Heart left ventricle (tissue), 16 donors: Measurements from ENCODE around the gene DDX39B. TPM values are rescaled to one million over a fixed set of nuclear protein-coding genes. Genes with fewer than 3 reads are reported as not detected.
"Not testable (repeated sequence)": the region's sequence is repeated elsewhere in the genome, so short reads cannot be mapped to it uniquely, and the experiment has no call there.

Source experiments
- ATAC-seq, 4 donors: fragments of 200-7000 bp; cut with Tn5 transposase; one replicate each; pipeline ENCODE4 v1.9.1; 2020 to 2022; ENCODE audit warnings: moderate library complexity in 4 of 4, mild to moderate bottlenecking in 3 of 4, moderate number of reproducible peaks in 1 of 4
- DNase-seq, 5 donors: peaks; one replicate each; pipeline ENCODE4 v3.0.0-alpha.2; 2020
- H3K27ac ChIP-seq, 12 donors: fragments of 200-600 bp; sonication (generic) in 4 of 12; one replicate each; pipeline versions ENCODE4 v1.5.0 to v1.8.0; 2016 to 2022; ENCODE audit warnings: mild to moderate bottlenecking in 2 of 12
- H3K27me3 ChIP-seq, 9 donors: fragments of 200-600 bp; sonication (generic) in 2 of 9; one replicate each; pipeline versions ENCODE4 v1.5.1 to v1.8.0; 2016 to 2022; ENCODE audit warnings: mild to moderate bottlenecking in 3 of 9
- H3K36me3 ChIP-seq, 9 donors: fragments of 200-600 bp; sonication (generic) in 2 of 9; one replicate each; pipeline versions ENCODE4 v1.5.0 to v1.8.0; 2018 to 2022; ENCODE audit warnings: mild to moderate bottlenecking in 2 of 9
- H3K4me1 ChIP-seq, 12 donors: fragments of 200-600 bp; sonication (generic) in 4 of 12; one replicate each; pipeline versions ENCODE4 v1.5.0 to v1.8.0; 2016 to 2022; ENCODE audit warnings: mild to moderate bottlenecking in 3 of 12
- H3K4me3 ChIP-seq, 12 donors: fragments of 200-600 bp; sonication (generic) in 4 of 12; one replicate each; pipeline versions ENCODE4 v1.5.0 to v1.8.0; 2017 to 2022; ENCODE audit warnings: mild to moderate bottlenecking in 9 of 12, moderate library complexity in 4 of 12
- H3K9me3 ChIP-seq, 12 donors: fragments of 200-600 bp; sonication (generic) in 4 of 12; one replicate each; pipeline versions ENCODE4 v1.5.0 to v1.8.0; 2016 to 2022; ENCODE audit warnings: mild to moderate bottlenecking in 1 of 12
- POLR2A ChIP-seq, 2 donors: fragments of 450-650 bp; IDR thresholded peaks; one replicate each; pipeline ENCODE4 v1.6.1; 2017; ENCODE audit warnings: antibody characterized with exemption in 2 of 2, mild to moderate bottlenecking in 2 of 2, moderate library complexity in 2 of 2
- WGBS, 4 donors: extraction: QIAGEN DNeasy Blood & Tissue Kit in 2 of 4; methylation state at CpG; one replicate each; pipeline versions ENCODE4 v1.1.5 to v1.1.7; 2013 to 2018; 5-methylcytosine and 5-hydroxymethylcytosine counted together
- intact Hi-C, 10 donors: fragments of 100-400 bp; cut with DNase I; formaldehyde crosslinking; loops; one replicate each; pipeline versions ENCODE4 v1.11.1 to v1.14.2; 2022
- polyA plus RNA-seq, 2 donors: library from polyadenylated mRNA; stranded (reverse); fragments of 200-250 nt; gene quantifications; one replicate each; pipeline ENCODE4 v1.2.3, GENCODE V29; 2013
- total RNA-seq, 9 donors: library from RNA; depleted of rRNA in 2 of 9; stranded (reverse); fragments of >200 nt in 2 of 9; fragmentation: NEBNext Ultra II Directional in 3 of 9; extraction: Animal tissue kit (Norgen Biotek cat#: 25700) in 3 of 9; gene quantifications; one replicate each; pipeline versions ENCODE4 v1.1.0 to v1.2.4, GENCODE V29; 2016 to 2023
- TF ChIP-seq, protein P1 (sequence below), 12 donors: fragments of 200-600 bp; sonication (generic) in 4 of 12; IDR thresholded peaks; one replicate each; pipeline versions ENCODE4 v1.5.0 to v1.8.0; 2018 to 2022; ENCODE audit warnings: antibody characterized with exemption in 12 of 12, mild to moderate bottlenecking in 5 of 12
- donor health status: ischemic (EF 13 %, LVEDD 7.1; RV severe dilation, severe dysfunction).
- donor health status: healthy with polysubstance abuse.
- donor health status: DM: no; HTN: yes; CAD: no.
- donor health status: DM: no; HTN: no; CAD: no.
- donor health status: ischemic (EF 25% LVEDD 6.9; RV normal size, moderate dysfunction).
- donor health status: ischemic (EF 25% LVEDD 5.7; RV mildly dilated, moderate dysfunction).
- donor health status: healthy.
- donor health status: DM: yes; HTN: yes; CAD: no.
- donor health status: ischemic (EF 35%, LVEDD 5.7; RV mildly dilated, moderate dysfunction).
- donor health status: nonischemic (EF 11% LVEDD 7.7; RV severe dilation, severe dysfunction).
- donor health status: DM: yes; HTN: yes; CAD: no.
- donor health status: PGD.
- donor health status: ischemic (EF 29% LVEDD 5.4; RV normal size, mild dysfunction).
- donor health status: nonischemic (EF 23%, LVEDD 6.1; RV moderate dilation, normal function).

DDX39B gene
- total and polyA plus RNA-seq, 11 donors: 122 to 209 (median 164) TPM

DNA sequence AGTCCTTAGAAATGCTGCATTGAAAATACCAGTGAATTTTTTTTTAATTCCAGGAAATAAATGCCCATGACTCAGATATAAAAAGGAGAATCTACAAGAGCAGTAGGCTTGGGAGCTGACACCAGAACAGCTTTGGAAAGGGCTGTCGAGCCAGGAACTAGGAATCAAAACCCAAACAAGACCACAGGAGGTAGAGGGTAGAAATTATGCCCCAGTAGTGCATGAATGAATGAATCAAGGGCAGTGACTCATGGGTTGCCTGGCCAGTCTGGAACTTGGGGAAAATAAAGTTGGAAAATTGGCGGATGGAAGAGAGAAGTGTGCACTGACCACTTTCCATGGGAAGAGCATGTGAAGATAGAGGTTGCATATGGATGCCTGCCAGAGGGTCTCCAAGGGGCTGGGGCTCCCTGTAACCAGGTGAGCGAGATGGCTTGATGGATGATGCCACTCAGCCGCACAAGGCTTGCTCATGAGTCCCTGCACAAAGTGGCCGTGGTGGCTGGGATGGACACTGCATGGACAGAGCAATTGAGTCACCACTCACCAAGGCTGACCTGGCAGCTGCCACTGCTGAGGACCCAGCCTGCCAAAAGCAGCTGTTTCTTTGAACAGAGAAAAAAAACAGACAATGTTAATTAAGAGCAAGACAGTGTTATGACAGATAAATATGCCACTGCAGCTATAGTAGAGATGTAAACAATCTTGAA lies 28.2 kb downstream of the DDX39B start:
- Histone ChIP-seq H3K27me3 (no peaks in the 10 kb centered on the region), H3K4me3 (no peak overlapping the region), H3K27ac (no peak overlapping the region), H3K36me3 (peaks cover 0 to 23% (median 5%) of the 10 kb centered on the region in 9 donors), H3K4me1 (peaks cover 0 to 14% (median 0%) of the 10 kb centered on the region in 12 donors), H3K9me3 (no peaks in the 10 kb centered on the region)
- 65 to 83% (median 77%) methylated on average over 4 to 5 of the region's 5 CpGs for whole genome bisulfite sequencing, 4 donors
- intact Hi-C loops: no loop called here
- TF ChIP-seq, protein P1, sequence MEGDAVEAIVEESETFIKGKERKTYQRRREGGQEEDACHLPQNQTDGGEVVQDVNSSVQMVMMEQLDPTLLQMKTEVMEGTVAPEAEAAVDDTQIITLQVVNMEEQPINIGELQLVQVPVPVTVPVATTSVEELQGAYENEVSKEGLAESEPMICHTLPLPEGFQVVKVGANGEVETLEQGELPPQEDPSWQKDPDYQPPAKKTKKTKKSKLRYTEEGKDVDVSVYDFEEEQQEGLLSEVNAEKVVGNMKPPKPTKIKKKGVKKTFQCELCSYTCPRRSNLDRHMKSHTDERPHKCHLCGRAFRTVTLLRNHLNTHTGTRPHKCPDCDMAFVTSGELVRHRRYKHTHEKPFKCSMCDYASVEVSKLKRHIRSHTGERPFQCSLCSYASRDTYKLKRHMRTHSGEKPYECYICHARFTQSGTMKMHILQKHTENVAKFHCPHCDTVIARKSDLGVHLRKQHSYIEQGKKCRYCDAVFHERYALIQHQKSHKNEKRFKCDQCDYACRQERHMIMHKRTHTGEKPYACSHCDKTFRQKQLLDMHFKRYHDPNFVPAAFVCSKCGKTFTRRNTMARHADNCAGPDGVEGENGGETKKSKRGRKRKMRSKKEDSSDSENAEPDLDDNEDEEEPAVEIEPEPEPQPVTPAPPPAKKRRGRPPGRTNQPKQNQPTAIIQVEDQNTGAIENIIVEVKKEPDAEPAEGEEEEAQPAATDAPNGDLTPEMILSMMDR (IDR thresholded peaks at IDR 0.05): no peak
- DNase-seq (no peak), ATAC-seq (no peak)

- Histone ChIP-seq H3K4me1 (no peaks in the 10 kb centered on the region), H3K27me3 (peaks cover 0 to 4% (median 0%) of the 10 kb centered on the region in 9 donors), H3K9me3 (no peaks in the 10 kb centered on the region), H3K36me3 (peaks cover 0 to 44% (median 10%) of the 10 kb centered on the region in 9 donors), H3K4me3 (no peak overlapping the region), H3K27ac (no peak overlapping the region)
- DNase-seq (no peak), ATAC-seq (no peak)
- 70 to 82% (median 78%) methylated on average over 4 of the region's 4 CpGs for WGBS, 4 donors
- TF ChIP-seq POLR2A (IDR thresholded peaks at IDR 0.05): no peak
- intact Hi-C loops: no loop called here
Measured at GRCh38 chr6:31510007-31510406, 31.8 kb downstream of the DDX39B start.

DNA sequence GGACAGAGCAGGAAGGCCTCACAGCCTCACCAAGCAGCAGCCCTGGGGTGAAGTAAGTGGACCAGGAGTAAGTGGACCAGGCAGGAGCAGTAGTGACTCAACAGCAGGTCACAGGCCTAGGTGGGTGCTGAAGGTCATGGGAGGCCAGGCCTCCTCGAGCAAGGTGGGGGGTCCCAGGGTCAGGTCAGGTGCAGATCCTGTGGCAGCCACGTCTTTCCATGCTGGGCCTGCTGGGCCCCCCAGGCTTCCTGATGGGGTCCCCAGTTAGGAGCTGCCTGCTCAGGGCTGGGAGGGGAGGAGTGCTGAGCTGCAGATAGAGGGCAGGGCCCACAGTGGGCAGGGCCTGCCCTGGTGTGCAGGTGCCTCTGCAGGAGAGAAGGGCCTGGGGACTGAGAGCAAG lies 32.8 kb downstream of the DDX39B start:
- H3K27ac ChIP-seq, H3K9me3 ChIP-seq, H3K4me3 ChIP-seq, DNase-seq, intact Hi-C loops, H3K4me1 ChIP-seq, H3K27me3 ChIP-seq: not testable (repeated sequence)
- ATAC-seq: peak in 1 of 4 donors; percentile 27
- WGBS, 4 donors: 45 to 100% (median 50%) methylated on average over 1 to 2 of the region's 2 CpGs
- H3K36me3 ChIP-seq: peaks cover 0 to 44% (median 10%) of the 10 kb centered on the region in 9 donors

GRCh38 chr6:31502586-31502985 lies 39.2 kb downstream of the DDX39B start:
- H3K27ac ChIP-seq: no peak overlapping the region
- intact Hi-C loops: no loop called here
- ATAC-seq: no peak
- H3K4me1 ChIP-seq: peaks cover 0 to 14% (median 4%) of the 10 kb centered on the region in 12 donors
- DNase-seq: no peak
- no peak overlapping the region for H3K4me3 ChIP-seq
- H3K27me3 ChIP-seq: peaks cover 0 to 8% (median 0%) of the 10 kb centered on the region in 9 donors
- TF ChIP-seq, protein P1 (IDR thresholded peaks at IDR 0.05): no peak
- no peak for TF ChIP-seq POLR2A (IDR thresholded peaks at IDR 0.05)
- H3K9me3 ChIP-seq: no peaks in the 10 kb centered on the region
- peaks cover 0 to 16% (median 5%) of the 10 kb centered on the region in 9 donors for H3K36me3 ChIP-seq

- 85 to 100% (median 100%) methylated on average over 1 of the region's 2 CpGs for WGBS, 4 donors
- H3K36me3 ChIP-seq, H3K9me3 ChIP-seq, H3K27ac ChIP-seq, DNase-seq, H3K4me3 ChIP-seq, H3K27me3 ChIP-seq, ATAC-seq: not testable (repeated sequence)
- peaks cover 0 to 36% (median 10%) of the 10 kb centered on the region in 12 donors for H3K4me1 ChIP-seq
- intact Hi-C loops: loop anchor here in 4 of 10 donors (2.0 to 10.0 kb wide), 5 partner anchors 29 to 105 kb away; partner anchors contain the start of gene NCR3 (in 1 of the 4)
Measured at GRCh38 chr6:31499648-31500047, 42.2 kb downstream of the DDX39B start.
